GM19438 (cell line): ENCODE measurements around the gene TRMT10A.

ENCODE experiments used
- ATAC-seq: cut with Tn5 transposase; IDR thresholded peaks from one replicate; pipeline ENCODE4 v1.9.1; 2021; ENCODE audit warnings: low read depth; ENCODE audit not compliant: unreplicated experiment

The TRMT10A gene, protein sequence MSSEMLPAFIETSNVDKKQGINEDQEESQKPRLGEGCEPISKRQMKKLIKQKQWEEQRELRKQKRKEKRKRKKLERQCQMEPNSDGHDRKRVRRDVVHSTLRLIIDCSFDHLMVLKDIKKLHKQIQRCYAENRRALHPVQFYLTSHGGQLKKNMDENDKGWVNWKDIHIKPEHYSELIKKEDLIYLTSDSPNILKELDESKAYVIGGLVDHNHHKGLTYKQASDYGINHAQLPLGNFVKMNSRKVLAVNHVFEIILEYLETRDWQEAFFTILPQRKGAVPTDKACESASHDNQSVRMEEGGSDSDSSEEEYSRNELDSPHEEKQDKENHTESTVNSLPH

DNA sequence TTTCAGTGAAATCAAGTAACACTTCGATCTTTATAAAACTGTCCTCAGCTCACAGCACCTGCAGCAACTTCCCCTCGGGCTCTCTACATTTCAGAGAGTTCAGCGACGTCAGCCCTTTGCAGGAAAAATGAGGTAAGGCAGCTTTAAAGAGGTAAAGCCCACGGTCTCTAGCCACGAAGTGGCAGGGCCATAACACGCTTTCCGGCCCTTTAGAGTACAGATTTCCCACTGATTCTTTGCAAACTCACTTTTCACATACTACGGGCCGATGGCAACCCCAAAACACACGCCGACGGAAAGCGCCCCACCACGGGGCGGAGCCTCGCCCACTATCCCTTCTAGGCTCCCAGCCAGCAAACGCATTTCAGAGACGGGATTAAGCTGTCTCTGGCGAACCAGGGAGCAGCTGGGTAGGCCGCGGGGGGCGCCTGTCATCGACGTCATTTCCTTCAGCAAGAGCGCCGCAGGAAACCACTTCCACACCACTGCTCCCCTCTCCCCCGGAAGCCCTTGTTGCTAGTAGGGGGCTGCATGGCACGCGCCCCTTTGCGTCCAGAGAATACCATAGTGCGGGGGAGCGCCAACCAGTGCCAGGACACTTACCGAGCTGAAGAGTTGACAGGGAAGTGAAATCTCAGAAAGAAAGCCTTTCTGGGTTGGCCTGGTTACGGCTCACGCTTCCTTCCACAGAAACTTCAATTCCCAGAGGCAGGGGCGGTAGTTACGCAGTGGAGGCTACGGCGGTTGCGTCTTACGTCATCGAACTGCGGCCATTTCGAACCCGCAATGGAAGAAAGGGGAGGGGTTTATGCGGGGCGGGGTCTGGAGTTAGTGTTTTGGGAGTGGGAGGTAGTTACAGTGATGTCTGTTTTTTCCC is at the start of gene TRMT10A:
TSS of gene TRMT10A (minus strand) at position 730 of the 877 bp plus-strand sequence. CDS start 4,701 bp downstream, outside the sequence.
- peak; percentile 96 for ATAC-seq

DNA sequence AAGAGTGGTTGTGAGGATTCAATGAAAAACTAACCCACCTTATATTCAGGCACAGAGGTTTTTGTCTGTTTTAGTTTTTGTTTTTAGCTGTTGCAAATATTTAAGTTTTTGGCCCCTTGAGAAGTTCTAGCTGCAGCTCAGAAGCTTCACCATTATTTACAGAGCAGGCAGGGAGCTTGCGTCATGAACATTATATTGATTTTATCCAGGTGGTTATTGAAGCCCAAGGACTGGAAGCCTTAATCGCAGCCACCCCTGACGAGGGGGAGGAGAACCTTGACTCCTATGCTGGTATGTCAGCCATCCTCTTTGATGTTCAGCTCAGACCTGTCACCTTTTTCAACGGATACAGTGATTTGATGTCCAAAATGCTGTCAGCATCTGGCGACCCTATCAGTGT is 48.9 kb upstream of the TRMT10A start:
- ATAC-seq: no peak

DNA sequence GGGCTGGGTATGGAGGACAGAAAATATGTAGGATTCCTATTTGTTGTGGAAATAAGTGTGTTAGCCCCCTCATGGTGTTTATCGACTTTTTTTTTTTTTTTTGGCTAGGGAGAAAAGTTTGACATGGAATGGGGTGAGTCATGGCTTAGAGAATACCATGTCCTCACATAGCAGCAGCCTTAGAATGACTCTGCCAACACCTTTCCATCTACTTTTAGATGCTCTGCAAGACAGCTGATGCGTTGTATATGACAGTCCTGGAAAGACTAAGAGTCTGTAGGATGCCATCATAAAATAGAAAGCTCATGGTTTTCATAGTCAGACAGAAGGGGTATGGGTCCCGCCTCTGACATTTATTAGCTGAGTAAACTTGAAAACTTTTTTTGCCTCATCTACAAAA is 48.4 kb upstream of the TRMT10A start:
- no peak for ATAC-seq

DNA sequence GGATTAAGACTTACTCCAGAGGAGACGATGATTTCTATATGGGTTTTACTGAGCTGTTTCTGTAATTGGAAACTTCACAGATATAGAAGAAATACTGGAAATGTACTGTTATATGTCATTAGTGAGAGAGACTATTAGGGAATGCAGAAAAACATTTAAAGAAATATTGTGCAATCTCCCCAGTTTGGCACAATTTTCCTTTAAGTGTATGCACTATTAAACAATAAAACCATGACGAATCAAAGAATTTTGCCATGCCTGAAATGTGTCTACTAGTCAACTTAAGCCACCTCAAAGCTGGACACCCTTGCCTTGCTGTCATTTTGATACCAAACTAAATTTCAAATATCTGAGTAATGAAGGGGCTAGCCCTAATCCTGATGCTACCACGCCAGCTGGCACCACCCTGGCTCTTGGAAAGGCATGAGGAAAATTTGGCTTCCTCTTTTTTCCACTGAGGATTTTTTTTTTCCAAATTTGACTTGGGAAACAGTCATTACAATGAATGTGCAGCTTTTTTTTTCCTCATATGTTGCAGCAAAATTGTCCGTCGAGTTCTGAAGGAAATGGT is 46.9 kb upstream of the TRMT10A start:
- ATAC-seq: no peak

DNA sequence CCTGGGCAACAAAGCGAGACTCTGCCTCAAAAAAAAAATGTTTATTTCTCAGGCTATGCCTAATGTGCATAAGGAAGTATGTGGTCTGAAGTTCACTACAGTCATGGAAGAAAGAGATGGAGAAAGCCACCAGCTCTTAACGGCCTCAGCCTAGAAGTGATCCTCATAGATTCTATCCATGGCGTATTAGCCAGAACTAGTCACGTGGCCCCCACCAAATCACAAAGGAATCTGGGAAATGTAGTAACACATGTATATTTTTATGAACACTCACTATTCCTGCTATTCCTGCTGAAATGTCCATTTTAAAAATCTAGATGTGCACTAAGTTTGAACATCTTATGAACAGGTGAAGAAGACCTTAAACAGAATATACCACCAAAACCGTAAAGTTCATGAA is 44.6 kb upstream of the TRMT10A start:
- ATAC-seq: no peak

DNA sequence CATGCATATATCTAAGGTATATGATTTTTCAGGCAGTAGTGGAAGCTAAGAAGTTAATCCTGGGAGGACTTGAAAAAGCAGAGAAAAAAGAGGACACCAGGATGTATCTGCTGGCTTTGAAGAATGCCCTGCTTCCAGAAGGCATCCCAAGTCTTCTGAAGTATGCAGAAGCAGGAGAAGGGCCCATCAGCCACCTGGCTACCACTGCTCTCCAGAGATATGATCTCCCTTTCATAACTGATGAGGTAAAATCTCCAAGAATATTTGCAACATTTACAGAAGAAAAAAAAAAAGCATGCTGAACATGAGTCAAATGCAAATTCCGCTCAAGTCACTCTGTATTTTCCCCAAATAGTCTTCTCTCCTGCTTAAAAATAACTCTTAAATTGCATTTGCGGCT is 42.9 kb upstream of the TRMT10A start:
- ATAC-seq: no peak

DNA sequence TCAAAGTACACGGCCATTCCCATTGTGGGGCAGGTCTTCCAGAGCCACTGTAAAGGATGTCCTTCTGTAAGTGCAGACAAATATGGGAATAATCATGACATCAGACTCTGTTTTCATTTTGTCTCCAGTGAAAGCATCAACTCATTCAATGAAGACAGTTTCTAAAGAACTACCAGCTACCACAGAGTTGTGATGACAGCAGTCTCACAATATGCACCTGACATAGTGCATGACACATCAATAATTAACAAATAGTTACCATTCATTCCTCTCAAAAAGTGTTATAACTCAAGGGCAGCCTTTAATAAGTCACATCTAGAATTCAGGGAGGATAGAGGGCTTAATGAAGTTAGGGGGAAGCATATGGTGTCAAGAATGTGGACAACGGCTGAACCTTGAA is 31.0 kb upstream of the TRMT10A start:
- no peak for ATAC-seq

DNA sequence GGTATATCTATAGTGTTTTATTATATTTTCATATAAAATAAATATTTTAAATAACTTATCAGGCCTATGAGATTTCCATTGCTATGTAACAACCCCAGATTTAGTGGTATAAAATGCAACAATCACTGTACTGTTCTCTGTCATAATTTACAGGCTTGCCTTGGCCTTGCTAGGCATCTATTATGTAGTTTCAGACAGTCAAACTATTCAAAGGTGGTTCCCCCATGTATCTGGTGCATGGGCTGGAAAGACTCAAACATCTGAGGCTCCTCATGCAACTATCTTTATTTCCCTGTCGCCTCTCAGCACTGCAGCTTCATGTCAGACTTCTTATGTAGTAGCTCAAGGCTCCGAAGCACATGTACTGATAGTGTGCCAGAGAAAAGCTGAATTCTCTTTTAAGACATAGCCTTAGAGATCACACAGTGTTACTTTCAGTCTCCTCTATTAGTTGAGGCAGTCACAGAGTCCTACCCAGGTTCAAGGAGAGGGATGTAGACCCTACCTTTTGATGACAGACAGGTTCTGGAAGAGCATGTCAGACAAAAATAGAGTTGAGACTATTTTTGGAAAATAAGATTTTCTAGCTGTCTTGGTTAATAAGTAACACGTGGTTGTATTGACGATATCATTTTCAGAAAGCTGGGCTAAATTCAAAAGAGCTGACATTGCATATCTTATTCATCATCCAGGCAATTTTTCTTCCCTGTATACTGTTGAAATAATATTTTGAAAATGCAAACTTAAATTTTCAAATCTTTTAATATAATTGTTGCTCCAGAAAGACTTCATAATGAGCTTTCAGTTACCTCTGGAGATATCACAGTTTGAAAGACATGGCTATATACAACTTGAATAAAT is 30.2 kb upstream of the TRMT10A start:
- peak; percentile 79 for ATAC-seq

DNA sequence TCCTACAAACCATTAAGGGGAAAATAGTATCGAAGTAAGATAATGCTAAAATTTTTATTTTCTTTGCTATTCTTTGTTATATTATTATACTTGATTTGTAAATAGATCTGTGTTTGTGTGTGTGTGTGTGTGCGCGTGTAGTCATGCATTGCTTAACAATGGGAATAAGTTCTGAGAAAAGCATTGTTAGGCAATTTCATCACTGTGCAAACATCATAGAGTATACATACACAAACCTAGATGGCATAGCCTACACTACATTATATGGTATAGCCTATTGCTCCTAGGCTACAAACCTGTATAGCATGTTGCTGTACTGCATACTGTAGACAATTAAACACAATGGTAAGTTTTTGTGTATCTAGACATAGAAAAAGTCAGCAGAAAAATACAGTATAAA is 27.9 kb upstream of the TRMT10A start:
- ATAC-seq: no peak

DNA sequence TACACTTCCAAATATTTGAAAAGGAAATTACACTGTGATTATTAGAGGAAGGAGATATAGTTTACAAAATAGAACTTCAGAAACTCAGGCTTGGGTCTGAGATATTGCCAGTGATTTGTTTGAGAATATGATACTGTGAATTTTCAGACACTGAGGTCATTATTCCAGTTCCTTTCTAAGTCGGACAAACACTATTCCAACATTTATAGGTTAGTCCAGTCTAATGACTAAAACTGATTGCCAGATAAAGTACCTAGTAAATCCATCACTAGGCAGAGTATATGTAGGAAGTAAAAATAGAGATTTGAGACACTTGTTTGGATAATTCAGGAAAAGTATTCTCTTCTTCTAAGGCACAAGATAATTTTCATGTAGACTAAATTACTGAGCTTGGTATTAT is 24.0 kb upstream of the TRMT10A start:
- ATAC-seq: no peak

DNA sequence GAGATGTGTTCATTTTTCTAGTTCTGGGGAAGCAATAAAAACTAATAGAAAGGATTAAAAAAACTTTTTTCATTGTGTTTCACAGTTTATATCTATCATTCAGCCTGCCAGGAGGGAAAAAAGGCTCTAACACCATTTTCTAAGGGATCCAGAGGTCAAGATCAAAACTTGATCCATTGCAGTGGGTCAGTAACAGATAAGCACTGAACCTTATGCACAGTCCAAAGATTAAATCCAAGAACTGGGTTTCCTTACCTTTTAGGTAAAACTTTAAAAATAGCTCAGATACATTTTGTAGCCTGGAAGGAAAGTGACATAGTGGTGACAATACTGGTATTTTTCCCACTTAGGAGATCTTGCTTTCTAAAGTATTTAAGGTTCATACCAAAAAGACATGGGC is 23.5 kb upstream of the TRMT10A start:
- ATAC-seq: no peak

DNA sequence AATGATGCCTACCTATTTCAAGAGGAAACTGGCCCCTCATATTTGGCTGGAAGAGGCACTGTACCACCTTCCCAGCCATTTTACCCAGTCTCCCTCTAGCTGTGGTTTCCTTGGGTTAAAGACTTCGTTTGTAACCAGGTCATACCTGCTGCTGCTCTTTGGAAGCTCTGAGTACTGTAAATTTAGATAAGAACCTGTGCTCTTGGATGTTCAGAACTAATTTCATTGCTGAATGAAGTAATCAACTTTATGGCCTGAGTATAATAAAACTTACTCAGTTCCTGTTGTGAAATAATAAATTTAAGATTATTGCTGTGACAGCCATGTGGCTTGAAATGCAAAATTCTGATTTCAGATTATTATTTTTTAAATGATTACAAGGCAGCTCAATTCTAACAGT is 23.0 kb upstream of the TRMT10A start:
- ATAC-seq: no peak

DNA sequence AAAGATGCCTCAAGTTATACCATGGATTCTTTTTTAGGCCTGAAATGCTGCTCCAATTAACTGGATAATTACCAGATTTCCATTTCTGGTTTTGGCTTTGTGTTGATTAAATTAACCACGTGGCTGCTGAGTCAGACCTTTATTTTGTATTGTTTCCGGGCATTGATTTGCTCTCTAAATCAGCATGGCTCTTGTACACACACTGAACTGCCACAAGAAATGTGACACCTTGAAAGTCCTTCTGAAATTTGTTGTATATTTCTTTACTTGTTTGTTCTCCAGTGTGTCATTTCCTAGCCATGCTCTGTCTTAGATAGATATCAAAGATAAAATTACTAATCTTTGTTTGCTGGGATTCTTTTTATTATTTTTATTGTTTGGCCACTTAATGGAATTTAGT is 22.5 kb upstream of the TRMT10A start:
- no peak for ATAC-seq

DNA sequence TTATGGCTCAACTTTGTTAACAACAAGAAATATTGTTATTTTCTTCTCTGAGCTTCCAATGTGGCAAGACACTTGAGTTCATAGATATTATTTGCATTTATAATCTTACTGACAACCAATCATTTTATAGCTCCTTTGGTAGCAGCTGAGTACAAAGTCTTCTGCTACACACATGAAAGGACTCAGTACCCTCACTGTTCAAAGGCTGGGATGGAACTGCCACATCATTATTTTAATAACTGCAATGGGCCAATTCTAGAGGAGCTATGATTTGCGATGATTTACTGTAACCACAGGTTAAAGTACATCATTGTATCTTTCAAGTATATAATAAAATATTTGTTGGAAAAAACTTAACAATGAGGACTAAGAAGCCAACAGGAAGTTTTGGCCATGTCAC is 21.7 kb upstream of the TRMT10A start:
- ATAC-seq: no peak

DNA sequence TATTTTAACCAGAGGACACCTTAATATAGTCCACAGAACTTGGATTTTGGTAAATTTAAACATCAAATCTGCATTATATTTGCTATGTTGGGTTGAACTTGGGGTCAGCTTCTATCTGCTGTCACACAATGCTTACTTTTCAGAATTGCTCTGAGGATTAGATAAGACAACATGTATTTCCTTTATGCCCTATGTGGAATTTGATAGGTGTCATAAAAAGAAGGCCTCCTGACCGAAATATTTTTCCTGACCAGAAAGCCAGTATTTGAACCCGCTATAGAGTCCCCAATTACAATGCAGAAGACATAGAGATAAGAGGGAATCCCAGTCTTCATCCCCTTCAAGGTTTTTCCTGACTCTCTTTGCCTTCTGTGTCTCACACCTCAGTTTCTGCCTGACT is 14.9 kb upstream of the TRMT10A start:
- ATAC-seq: no peak

DNA sequence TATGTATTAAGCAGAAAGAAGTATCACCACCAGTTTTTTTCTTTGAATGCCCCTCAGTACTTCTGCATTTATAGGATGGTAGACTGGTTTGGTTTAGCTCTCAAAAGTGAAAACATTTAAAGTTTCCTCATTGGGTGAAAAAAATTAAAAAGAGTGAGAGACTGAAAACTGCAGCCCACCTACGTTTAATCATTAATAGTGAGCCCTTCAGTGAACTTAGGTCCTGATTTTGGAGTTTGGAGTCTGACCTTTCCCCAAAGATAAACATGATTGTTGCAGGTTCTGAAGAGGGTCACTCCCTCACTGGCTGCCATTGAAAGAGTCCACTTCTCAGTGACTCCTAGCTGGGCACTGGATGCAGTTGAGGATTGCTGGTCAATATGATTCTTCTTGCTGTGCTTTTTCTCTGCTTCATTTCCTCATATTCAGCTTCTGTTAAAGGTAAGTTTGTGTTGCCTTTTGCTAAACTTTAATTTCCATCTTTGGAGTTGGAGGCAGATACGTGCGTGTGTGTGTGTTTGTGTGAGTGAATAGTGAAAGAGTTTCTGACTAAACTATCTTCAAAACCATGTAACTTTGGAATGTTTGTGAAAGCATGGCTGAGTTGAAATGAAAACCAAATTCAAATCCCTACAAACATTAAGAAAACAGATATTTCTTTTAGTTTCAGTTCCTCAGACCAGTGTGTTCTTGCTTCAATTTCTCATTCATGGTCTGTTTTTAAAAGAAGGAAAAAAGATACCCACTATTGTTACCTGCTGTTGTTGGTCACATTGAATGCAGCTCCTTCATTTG is 10.9 kb upstream of the TRMT10A start, which contains the start of gene MTTP:
TSS of gene MTTP (plus strand) at position 295 of the 795 bp plus-strand sequence. CDS start at position 381, 86 bp downstream.
- ATAC-seq: peak; percentile 79

DNA sequence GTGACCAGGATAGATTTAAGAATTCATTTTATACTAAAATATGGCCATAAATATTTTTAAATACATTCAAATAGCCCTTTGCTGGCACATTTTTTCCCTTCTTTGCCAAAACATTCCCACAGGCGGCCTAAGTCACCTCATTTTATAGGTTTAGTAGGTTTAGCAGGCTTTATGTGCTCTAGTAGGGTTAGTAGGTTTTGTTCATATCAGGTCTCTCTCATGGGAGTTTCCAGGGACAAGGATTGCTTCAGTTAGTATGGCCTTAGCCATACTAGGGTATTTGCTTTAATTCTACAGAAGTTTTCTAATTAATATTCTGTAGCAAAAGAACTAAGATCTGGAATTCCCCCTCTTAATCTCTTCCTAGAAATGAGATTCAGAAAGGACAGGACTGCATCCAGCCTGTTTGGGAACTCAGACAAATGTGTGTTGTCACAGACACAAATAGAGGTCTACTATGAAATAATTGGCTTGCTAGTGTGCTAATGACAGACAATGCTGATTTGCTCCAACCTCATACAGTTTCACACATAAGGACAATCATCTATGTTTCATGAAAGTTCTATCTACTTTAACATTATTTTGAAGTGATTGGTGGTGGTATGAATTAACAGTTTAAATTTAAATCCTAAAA is 10.0 kb upstream of the TRMT10A start:
- ATAC-seq: no peak

DNA sequence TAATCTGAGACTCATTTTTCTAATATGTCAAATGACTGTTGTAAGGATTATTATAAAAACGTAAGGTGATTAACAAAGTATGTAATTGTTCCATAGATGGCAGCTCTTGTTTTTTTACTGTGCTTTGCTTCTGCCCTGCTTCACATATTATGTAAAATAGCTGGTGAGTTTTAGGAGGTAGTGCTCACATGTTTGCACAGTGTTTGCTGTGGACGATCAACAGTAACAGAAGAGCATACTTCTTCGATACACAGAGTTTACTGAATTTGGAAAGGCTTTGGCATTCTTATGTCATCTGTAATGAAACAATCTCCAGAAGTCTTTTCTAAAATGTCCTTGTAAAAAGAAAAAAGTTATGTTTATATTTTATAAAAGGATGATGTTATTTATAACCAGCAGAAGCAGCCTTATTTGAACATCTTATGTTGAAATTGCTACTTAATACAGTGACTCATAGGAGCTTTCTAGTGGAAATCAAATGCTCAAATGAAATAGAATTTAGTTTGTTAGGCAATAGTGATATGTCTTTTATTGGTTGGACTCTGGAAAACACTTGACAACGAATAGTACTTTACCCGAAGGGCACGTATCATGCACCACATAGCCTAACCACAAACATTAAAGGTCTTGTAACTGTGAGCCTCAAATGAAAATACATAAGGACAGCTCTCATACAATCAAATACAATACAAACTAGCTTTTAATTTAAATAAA is 8.8 kb upstream of the TRMT10A start:
- no peak for ATAC-seq

DNA sequence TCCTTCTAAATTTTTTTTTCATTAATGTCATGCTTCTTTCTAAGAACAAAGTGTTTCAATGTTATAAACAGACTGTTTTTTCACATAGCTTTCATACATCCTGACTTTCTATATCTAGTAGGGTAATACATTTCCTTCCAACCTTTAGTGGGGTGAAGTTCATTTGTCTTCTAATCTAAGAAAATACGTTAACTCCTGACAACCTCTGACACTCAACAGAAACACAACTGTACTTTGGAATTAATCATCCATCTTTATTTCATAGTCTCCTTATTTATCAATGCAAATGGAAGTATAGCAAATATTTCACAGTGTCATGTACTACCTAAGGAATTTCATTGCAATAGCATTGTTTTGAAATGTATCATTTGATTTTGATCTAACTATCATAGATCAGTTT is 8.0 kb upstream of the TRMT10A start:
- no peak for ATAC-seq
